Urinary bladder (tissue), 4 donors: ENCODE results near the gene MED27. TPM values are rescaled to one million over a fixed set of nuclear protein-coding genes. Genes with fewer than 3 reads are reported as not detected.
"Not testable (repeated sequence)": the region's sequence is repeated elsewhere in the genome, so short reads cannot be mapped to it uniquely, and the experiment has no call there.

Experiments used
- DNase-seq: peaks from one replicate; pipeline ENCODE4 v3.0.0-alpha.2; 2015; ENCODE audit errors: extremely low spot score
- H3K27ac ChIP-seq: one replicate; pipeline ENCODE4 v1.5.1; 2013; ENCODE audit warnings: low read depth, mild to moderate bottlenecking, moderate library complexity
- H3K36me3 ChIP-seq: one replicate; pipeline ENCODE4 v1.6.1; 2013; ENCODE audit warnings: mild to moderate bottlenecking, moderate library complexity; ENCODE audit not compliant: insufficient read depth
- H3K4me1 ChIP-seq: one replicate; pipeline ENCODE4 v1.6.1; 2013; ENCODE audit warnings: mild to moderate bottlenecking, moderate library complexity; ENCODE audit not compliant: insufficient read depth
- H3K4me3 ChIP-seq: one replicate; pipeline ENCODE4 v1.5.1; 2013; ENCODE audit warnings: low read depth, low read length
- WGBS: extraction: QIAGEN DNeasy Blood & Tissue Kit; methylation state at CpG from one replicate; pipeline ENCODE4 v1.1.7; 2013; 5-methylcytosine and 5-hydroxymethylcytosine counted together
- polyA plus RNA-seq: library from polyadenylated mRNA; stranded (reverse); fragments of 200-250 nt; gene quantifications from one replicate; pipeline ENCODE4 v1.2.3, GENCODE V29; 2013
- total RNA-seq: library from RNA; depleted of rRNA; stranded (reverse); fragments of >200 nt; gene quantifications from one replicate; pipeline ENCODE4 v1.2.3, GENCODE V29; 2014
- donor health status: healthy with polysubstance abuse.
- donor health status: healthy.

The MED27 gene
- total and polyA plus RNA-seq, 2 donors = 7.7 to 26.6 TPM

GRCh38 chr9:131926360-131926922, 153.2 kb downstream of the MED27 start:
- Histone ChIP-seq H3K27ac (no peak overlapping the region), H3K4me1 (no peaks in the 10 kb centered on the region), H3K36me3 (peaks cover 1% of the 10 kb centered on the region), H3K4me3 (no peak overlapping the region)
- 94% methylated on average over 6 of the region's 6 CpGs for WGBS
- no peak for DNase-seq

GRCh38 chr9:131925677-131926177, 153.9 kb downstream of the MED27 start:
- H3K36me3 ChIP-seq = peaks cover 1% of the 10 kb centered on the region
- WGBS = 95% methylated on average over 6 of the region's 6 CpGs
- no peak for DNase-seq
- H3K4me1 ChIP-seq = no peaks in the 10 kb centered on the region
- H3K27ac ChIP-seq = no peak overlapping the region
- no peak overlapping the region for H3K4me3 ChIP-seq

- Histone ChIP-seq H3K4me1 (no peaks in the 10 kb centered on the region), H3K4me3 (no peak overlapping the region), H3K27ac (no peak overlapping the region), H3K36me3 (peaks cover 1% of the 10 kb centered on the region)
- WGBS = 97% methylated on average over 4 of the region's 4 CpGs
- no peak for DNase-seq
These were observed 155.9 kb downstream of the MED27 start for GRCh38 chr9:131923766-131924165.

- H3K4me1 ChIP-seq = no peaks in the 10 kb centered on the region
- H3K4me3 ChIP-seq = no peak overlapping the region
- H3K27ac ChIP-seq = no peak overlapping the region
- peaks cover 1% of the 10 kb centered on the region for H3K36me3 ChIP-seq
- WGBS = 93% methylated on average over 3 of the region's 3 CpGs
- DNase-seq = no peak
These were observed 156.5 kb downstream of the MED27 start for GRCh38 chr9:131923132-131923671.

- not testable (repeated sequence) for H3K4me1 ChIP-seq, DNase-seq
- WGBS = 89% methylated on average over 5 of the region's 5 CpGs
These were observed 158.0 kb downstream of the MED27 start for GRCh38 chr9:131921635-131922034.

GRCh38 chr9:131919216-131919615, 160.5 kb downstream of the MED27 start:
- WGBS = 54% methylated on average over 1 of the region's 1 CpG
- no peak for DNase-seq
- Histone ChIP-seq H3K27ac (no peak overlapping the region), H3K36me3 (no peaks in the 10 kb centered on the region), H3K4me1 (no peaks in the 10 kb centered on the region), H3K4me3 (no peak overlapping the region)

More at GRCh38 chr9:131921635-131922034, 158.0 kb downstream of the MED27 start:
- not testable (repeated sequence) for H3K4me3 ChIP-seq, H3K36me3 ChIP-seq, H3K27ac ChIP-seq

GRCh38 chr9:131918481-131918880, 161.2 kb downstream of the MED27 start:
- DNase-seq = no peak
- 89% methylated on average over 5 of the region's 5 CpGs for WGBS
- H3K4me1 ChIP-seq = no peaks in the 10 kb centered on the region
- no peak overlapping the region for H3K27ac ChIP-seq
- no peaks in the 10 kb centered on the region for H3K36me3 ChIP-seq
- H3K4me3 ChIP-seq = no peak overlapping the region

GRCh38 chr9:131917009-131917408, 162.7 kb downstream of the MED27 start:
- H3K4me3 ChIP-seq = no peak overlapping the region
- no peaks in the 10 kb centered on the region for H3K36me3 ChIP-seq
- no peak for DNase-seq
- no peaks in the 10 kb centered on the region for H3K4me1 ChIP-seq
- no peak overlapping the region for H3K27ac ChIP-seq
- WGBS = 92% methylated on average over 2 of the region's 2 CpGs

- Histone ChIP-seq H3K27ac (no peak overlapping the region), H3K4me1 (no peaks in the 10 kb centered on the region), H3K4me3 (no peak overlapping the region), H3K36me3 (no peaks in the 10 kb centered on the region)
- no peak for DNase-seq
- WGBS = 93% methylated on average over 2 of the region's 2 CpGs
These were observed 164.5 kb downstream of the MED27 start for GRCh38 chr9:131915181-131915580.

- H3K4me3 ChIP-seq = no peak overlapping the region
- WGBS = 83% methylated on average over 3 of the region's 3 CpGs
- H3K36me3 ChIP-seq = no peaks in the 10 kb centered on the region
- H3K4me1 ChIP-seq = no peaks in the 10 kb centered on the region
- DNase-seq = no peak
- H3K27ac ChIP-seq = no peak overlapping the region
These were observed 167.0 kb downstream of the MED27 start for GRCh38 chr9:131912671-131913070.

- no peak overlapping the region for H3K4me3 ChIP-seq
- WGBS = 97% methylated on average over 1 of the region's 1 CpG
These were observed 167.6 kb downstream of the MED27 start for GRCh38 chr9:131912069-131912468.

GRCh38 chr9:131910572-131910971, 169.1 kb downstream of the MED27 start:
- Histone ChIP-seq H3K36me3 (no peaks in the 10 kb centered on the region), H3K4me3 (no peak overlapping the region)
- 80% methylated on average over 7 of the region's 7 CpGs for WGBS

More at GRCh38 chr9:131912069-131912468, 167.6 kb downstream of the MED27 start:
- Histone ChIP-seq H3K4me1 (no peaks in the 10 kb centered on the region), H3K27ac (no peak overlapping the region), H3K36me3 (no peaks in the 10 kb centered on the region)
- no peak for DNase-seq

GRCh38 chr9:131905144-131905543, 174.5 kb downstream of the MED27 start:
- Histone ChIP-seq H3K27ac (no peak overlapping the region), H3K36me3 (no peaks in the 10 kb centered on the region), H3K4me1 (no peaks in the 10 kb centered on the region), H3K4me3 (no peak overlapping the region)
- no peak for DNase-seq
- WGBS = 99% methylated on average over 3 of the region's 3 CpGs

More at GRCh38 chr9:131910572-131910971, 169.1 kb downstream of the MED27 start:
- Histone ChIP-seq H3K27ac (no peak overlapping the region), H3K4me1 (no peaks in the 10 kb centered on the region)
- no peak for DNase-seq
